Prostate gland (tissue), 2 donors: ENCODE data around the gene RAI1.

Source experiments
- POLR2AphosphoS5 ChIP-seq: sonication (generic); formaldehyde crosslinking; IDR thresholded peaks from one replicate; pipeline ENCODE4 v1.6.1; 2017; ENCODE audit warnings: antibody characterized with exemption
- TF ChIP-seq, protein P1 (sequence below), 4 experiments: fragments of 200-600 bp in 2 of 4; fragments of 450-650 bp in 2 of 4; sonication (generic) in 2 of 4; IDR thresholded peaks; 1 replicate in 3 of 4; 2 replicates in 1 of 4; pipeline ENCODE4 v1.5.1; 2016 to 2019; ENCODE audit warnings: antibody characterized with exemption in 4 of 4, mild to moderate bottlenecking in 2 of 4, moderate library complexity in 2 of 4

DNA sequence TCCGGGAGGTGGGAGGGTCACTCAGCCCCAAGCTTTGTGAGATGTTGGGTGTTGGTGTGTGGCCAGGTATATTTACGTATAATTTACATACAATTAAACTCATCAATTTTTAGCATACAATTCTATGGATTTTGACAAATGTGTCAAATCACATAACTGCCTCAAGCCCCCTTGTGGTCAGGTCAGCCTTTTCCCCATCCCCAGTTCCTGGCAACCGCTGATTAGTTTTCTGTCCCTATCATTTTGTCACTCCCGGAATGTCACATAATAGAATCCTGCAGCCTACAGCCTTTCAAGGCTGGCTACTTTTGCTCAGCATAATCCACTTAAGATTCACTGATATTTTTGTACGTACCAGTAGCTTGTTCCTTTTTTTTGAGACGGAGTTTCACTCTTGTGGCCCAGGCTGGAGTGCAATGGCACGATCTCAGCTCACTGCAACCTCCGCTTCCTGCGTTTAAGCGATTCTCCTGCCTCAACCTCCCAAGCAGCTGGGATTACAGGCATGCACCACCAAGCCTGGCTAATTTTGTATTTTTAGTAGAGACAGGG is 19.3 kb upstream of the RAI1 start:
- TF ChIP-seq, protein P1, sequence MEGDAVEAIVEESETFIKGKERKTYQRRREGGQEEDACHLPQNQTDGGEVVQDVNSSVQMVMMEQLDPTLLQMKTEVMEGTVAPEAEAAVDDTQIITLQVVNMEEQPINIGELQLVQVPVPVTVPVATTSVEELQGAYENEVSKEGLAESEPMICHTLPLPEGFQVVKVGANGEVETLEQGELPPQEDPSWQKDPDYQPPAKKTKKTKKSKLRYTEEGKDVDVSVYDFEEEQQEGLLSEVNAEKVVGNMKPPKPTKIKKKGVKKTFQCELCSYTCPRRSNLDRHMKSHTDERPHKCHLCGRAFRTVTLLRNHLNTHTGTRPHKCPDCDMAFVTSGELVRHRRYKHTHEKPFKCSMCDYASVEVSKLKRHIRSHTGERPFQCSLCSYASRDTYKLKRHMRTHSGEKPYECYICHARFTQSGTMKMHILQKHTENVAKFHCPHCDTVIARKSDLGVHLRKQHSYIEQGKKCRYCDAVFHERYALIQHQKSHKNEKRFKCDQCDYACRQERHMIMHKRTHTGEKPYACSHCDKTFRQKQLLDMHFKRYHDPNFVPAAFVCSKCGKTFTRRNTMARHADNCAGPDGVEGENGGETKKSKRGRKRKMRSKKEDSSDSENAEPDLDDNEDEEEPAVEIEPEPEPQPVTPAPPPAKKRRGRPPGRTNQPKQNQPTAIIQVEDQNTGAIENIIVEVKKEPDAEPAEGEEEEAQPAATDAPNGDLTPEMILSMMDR (IDR thresholded peaks at IDR 0.05) = no peak
- TF ChIP-seq POLR2AphosphoS5 = no peak
